Measurements from ENCODE around the gene CPZ.

Gene CPZ

GRCh38 chr4:8612646-8613045, 20.1 kb downstream of the CPZ start:
- no peak for DNase-seq (ENCODE audit: extremely low spot score)
- CTCF ChIA-PET = interaction anchor here (1.6 kb wide), 1 partner anchor 305 kb away, joined by 6 read pairs; no protein-coding TSS in a partner anchor
- TF ChIP-seq CTCF (IDR thresholded peaks at IDR 0.05; ENCODE audit: control extremely low read depth, extremely low read depth, low read depth, missing control alignments) = no peak
- POLR2A ChIA-PET = no interaction called here

GRCh38 chr4:8613421-8614364, 21.1 kb downstream of the CPZ start:
- DNase-seq (ENCODE audit: extremely low spot score) = no peak
- ChIA-PET CTCF (interaction anchor here (1.6 kb wide), 1 partner anchor 304 kb away, joined by 6 read pairs; no protein-coding TSS in a partner anchor), POLR2A (no interaction called here)
- TF ChIP-seq CTCF (IDR thresholded peaks at IDR 0.05; ENCODE audit: control extremely low read depth, extremely low read depth, low read depth, missing control alignments) = no peak

- ChIA-PET POLR2A (no interaction called here), CTCF (no interaction called here)
- no peak for TF ChIP-seq CTCF (IDR thresholded peaks at IDR 0.05; ENCODE audit: control extremely low read depth, extremely low read depth, low read depth, missing control alignments)
Observed at GRCh38 chr4:8614365-8615193, 22.0 kb downstream of the CPZ start.

GRCh38 chr4:8615366-8615765, 22.8 kb downstream of the CPZ start:
- POLR2A ChIA-PET = no interaction called here
- CTCF ChIA-PET = interaction anchor here (1.0 kb wide), 1 partner anchor 23 kb away, joined by 3 read pairs; no protein-coding TSS in a partner anchor
- DNase-seq (ENCODE audit: extremely low spot score) = no peak
- no peak for TF ChIP-seq CTCF (IDR thresholded peaks at IDR 0.05; ENCODE audit: control extremely low read depth, extremely low read depth, low read depth, missing control alignments)

More at GRCh38 chr4:8614365-8615193, 22.0 kb downstream of the CPZ start:
- no peak for DNase-seq (ENCODE audit: extremely low spot score)

- ChIA-PET CTCF (interaction anchor here (1.0 to 1.3 kb wide), 3 partner anchors 9 to 281 kb away, joined by 3 to 4 read pairs (median 3); no protein-coding TSS in a partner anchor), POLR2A (no interaction called here)
- no peak for DNase-seq (ENCODE audit: extremely low spot score)
- no peak for TF ChIP-seq CTCF (IDR thresholded peaks at IDR 0.05; ENCODE audit: control extremely low read depth, extremely low read depth, low read depth, missing control alignments)
Observed at GRCh38 chr4:8615921-8616787, 23.6 kb downstream of the CPZ start.
